Left renal pelvis (tissue), 4 donors: Measurements from ENCODE around the gene LOX. TPM values are rescaled to one million over a fixed set of nuclear protein-coding genes. Genes with fewer than 3 reads are reported as not detected.
A peak's percentile ranks its signal among the peaks of the same experiment; 100 is the strongest.
"Not testable (repeated sequence)": the region's sequence is repeated elsewhere in the genome, so short reads cannot be mapped to it uniquely, and the experiment has no call there.

Experiments used
- DNase-seq, 4 donors: peaks; one replicate each; pipeline ENCODE4 v3.0.0-alpha.2; 2013; ENCODE audit warnings: low read depth in 4 of 4, low spot score in 3 of 4
- polyA plus RNA-seq, 4 donors: library from polyadenylated mRNA; unstranded; fragments of 120-200 nt; gene quantifications; one replicate each; pipeline ENCODE4 v1.2.1, GENCODE V29; 2013; ENCODE audit not compliant: insufficient read length in 4 of 4

Gene LOX
- polyA plus RNA-seq, 4 donors, result 41.6 to 156 (median 49.0) TPM

DNA sequence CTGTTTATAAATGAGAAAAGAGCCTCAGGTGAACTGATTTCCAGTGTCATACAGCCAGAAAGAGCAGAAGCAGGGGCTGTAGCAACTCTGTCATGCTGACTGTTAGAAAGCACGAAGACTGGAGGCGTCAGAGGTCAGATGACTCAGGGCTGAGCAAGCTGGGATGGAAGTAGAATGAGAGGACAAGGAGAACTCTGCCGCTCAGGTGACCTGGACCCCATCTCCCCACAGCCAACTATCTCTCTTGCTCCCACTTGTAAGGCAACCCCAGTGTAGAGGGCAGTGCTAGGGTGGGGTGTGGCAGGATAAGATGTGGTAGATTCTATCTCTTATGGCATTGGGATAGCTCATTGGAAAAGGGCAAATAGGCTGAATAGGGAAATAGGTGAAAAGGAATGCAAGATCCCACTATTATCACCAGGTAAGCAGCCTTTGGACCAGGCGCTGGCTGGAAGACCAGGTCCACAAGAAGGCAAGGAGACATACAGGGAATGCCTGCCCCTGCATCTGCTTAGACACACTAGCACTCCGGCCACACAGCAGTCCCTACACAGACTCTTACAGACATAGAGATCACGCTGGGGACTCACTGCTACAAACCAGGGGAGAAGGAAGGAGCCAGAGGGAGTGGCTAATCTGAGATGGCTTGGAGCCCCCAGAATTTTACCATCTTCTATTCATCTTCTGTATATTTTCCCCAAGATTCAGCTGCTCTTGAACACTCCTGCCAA, 21.2 kb upstream of the LOX start:
- DNase-seq, result no peak

- no peak for DNase-seq
Observed at GRCh38 chr5:122097391-122097790, 19.3 kb upstream of the LOX start.

GRCh38 chr5:122095158-122095557, 17.1 kb upstream of the LOX start:
- no peak for DNase-seq

DNA sequence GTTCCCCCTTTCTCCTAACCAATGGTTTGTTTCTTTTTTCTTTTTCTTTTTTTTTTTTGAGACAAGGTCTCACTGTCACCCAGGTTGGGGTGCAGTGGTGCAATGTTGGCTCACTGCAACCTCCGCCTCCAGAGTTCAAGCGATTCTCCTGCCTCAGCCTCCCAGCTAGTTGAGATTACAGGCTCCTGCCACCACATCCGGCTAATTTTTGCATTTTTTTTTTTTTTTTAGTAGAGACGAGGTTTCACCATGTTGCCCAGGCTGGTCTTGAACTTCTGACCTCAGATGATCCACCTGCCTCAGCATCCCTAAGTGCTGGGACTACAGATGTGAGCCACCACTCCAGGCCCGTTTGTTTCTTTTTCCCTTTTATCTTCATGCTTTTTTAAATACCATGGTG, 16.2 kb upstream of the LOX start:
- not testable (repeated sequence) for DNase-seq

DNA sequence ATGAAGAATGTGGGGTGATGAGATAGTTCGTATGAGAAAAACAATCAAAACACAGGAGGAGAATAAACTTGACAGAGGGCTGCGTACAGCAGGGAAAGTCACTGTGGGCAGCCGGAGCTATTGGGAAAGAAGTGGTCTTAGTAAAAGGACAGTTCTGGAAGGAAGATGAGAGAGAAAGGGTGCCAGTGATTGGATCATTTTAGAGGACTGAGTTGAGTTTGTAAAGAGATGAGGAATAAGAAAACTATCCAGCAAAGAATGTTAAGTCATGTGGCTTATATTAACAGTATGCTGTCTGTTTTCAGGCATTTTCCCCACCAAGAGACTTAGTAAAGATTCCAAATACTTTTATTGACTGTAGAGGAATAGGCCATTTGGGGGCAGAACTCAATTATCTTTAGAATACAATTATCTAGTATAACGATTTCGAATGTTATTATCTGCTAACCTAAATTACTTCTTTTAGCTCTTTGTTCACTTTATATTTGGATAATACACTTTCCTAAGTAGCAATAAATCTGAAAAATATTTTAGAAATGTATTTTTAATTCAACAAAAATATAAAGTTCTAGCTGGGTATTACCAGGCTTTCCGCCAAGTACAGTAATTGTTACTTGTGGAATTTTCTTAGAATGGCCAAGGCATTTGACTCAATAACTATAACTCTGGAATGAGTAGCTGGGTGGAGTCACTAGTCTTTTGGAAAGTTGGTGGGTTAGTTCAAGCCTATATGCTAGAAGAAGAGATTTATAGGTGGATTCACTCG, 15.5 kb upstream of the LOX start:
- DNase-seq, result no peak

DNA sequence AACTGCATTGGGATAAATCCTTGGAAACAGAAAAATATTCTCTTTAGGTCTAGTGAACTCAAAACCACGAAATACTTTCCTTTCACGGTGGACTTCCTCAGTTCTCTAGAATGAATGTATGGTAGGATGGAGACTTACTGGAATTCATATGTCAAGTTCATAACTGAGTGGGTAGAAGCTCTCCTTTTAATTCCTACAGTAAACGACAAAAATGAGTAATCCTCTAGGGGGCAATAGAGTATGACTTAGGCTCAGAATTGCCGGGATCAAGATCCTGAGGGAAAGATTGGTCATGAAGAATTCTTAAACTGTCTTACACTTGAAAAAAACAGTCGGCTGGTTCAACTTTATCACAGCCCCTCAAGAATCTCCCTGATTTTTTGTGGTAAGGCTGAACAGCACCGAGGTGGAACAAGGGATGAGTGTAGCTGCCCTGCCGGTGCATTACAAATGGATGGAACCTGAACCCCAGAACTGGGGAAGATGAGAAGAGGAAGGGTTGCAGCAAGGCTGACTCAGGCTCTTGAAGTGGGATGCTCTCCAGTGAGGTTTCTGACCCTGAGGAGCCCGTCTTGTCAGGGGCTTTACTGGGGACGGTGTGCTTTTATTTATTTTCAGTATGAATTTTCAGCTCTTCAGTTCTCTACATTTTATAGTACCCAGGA, 14.0 kb upstream of the LOX start:
- DNase-seq, result no peak

GRCh38 chr5:122089096-122090013, 11.3 kb upstream of the LOX start:
- DNase-seq, result no peak

DNA sequence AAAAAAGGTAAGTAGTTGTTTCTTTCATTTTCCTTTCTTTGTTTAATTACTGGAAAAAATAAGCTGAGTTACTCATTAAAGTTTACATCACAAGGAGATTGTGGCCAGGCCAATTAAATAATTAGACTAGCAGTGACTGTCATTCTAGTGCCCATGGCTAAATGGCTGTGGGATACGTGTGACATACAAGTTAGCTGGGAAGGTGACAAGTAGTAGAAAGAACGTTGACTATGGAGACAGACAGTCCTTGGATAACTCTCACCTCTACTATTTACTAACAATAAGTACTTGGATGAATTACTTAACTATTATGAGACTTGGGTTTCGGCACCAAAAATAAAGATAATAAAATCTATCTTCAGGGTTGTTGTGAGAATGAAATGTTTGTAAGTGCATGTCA, 7.0 kb upstream of the LOX start:
- DNase-seq, result no peak

GRCh38 chr5:122083535-122083934, 5.5 kb upstream of the LOX start:
- no peak for DNase-seq

- no peak for DNase-seq
Observed at GRCh38 chr5:122081541-122081940, 3.5 kb upstream of the LOX start.

GRCh38 chr5:122077366-122078115, 518 bp downstream of the LOX start:
- no peak for DNase-seq

GRCh38 chr5:122076669-122077365, 1.2 kb downstream of the LOX start:
- peak in 3 of 4 donors; percentile 52 to 74 (median 66) for DNase-seq

DNA sequence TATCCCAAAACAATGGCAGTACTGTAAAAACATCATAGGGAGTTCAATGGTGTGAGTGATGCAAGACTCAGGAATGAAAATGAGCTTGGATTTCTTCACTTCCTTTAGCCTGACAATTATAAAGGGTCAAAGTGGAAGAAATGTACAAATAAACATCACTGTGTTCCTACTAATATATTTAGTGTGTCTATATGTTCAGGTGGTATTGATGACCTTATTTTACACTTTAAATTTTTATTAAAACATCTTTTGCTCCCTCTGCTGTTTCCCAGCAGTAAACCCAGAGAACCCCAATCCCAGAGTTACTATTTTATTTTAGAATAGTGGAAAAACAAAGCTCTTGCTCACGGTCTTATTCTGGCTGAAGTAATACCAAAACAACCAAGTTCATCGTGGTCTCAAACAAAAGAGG, 2.0 kb downstream of the LOX start:
- no peak for DNase-seq

DNA sequence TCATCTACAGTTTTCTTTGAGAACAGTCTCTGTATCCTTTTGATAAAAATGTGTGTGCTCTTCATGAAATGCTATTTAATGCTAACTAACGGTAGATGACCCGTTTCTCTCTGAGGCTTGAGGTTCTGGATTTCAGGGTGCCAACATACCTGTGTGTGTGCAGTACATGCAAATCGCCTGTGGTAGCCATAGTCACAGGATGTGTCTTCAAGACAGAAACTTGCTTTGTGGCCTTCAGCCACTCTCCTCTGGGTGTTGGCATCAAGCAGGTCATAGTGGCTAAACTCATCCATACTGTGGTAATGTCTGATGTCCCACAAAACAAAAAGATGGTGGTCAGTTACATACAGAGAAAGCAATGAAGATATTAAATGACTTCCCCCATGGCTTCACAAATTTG, 4.2 kb downstream of the LOX start:
- no peak for DNase-seq

- no peak for DNase-seq
Observed at GRCh38 chr5:122073018-122073417, 5.0 kb downstream of the LOX start.

DNA sequence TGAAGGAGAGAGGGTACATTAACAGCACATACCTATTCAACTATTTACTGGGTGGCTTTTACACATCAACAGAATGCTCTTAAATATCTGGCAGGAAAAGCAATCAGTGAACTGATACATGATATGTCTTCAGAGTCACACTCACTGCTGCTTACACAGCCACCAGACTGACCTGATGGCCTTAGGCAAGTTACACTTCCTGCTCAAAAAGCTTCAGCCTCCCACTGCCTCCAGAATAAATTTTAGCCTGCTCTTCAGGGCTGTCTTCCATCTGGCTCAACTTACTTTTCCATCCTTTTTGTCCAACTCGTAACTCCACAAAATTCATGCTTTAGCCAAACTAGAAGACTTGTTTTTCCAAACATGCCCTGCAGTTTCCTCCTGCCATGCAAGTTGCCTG, 10.7 kb downstream of the LOX start:
- DNase-seq, result peak in 1 of 4 donors; percentile 30

DNA sequence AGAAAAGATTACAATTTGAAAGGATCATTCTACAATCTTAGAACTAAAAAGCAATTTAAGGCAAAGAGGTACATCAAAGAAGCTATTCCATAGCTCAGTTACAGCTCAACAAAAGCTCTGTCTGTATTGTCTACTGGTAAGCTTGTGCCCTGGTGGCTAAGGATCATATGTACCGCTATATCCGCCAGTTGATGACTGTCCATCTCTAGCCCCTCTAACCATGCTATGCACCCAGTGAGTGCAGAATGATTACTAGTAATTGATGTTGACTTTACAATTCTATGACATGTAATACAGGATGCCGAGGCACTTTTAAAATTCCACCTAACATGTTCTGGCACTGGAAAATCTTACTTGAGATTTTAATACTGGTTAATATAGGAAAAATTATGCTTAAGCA, 13.1 kb downstream of the LOX start:
- no peak for DNase-seq

DNA sequence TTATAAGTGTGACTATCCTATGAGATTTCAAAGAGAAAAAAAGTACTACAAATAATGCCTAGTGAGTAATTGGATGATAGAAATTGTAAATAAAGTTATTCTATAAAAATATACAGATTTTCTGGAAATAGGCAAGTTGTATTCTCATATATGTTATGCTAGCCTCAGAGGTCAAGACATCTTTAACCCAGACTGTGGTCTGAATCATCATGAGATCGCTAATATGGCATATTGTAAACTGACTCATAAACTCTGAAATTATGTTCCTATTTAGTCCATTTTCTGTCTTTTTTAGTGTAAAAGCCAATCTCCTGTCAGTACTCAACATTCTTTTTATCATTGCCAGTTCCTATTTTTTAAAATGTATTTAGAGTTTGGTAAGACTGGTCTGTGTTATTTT, 14.2 kb downstream of the LOX start:
- no peak for DNase-seq

DNA sequence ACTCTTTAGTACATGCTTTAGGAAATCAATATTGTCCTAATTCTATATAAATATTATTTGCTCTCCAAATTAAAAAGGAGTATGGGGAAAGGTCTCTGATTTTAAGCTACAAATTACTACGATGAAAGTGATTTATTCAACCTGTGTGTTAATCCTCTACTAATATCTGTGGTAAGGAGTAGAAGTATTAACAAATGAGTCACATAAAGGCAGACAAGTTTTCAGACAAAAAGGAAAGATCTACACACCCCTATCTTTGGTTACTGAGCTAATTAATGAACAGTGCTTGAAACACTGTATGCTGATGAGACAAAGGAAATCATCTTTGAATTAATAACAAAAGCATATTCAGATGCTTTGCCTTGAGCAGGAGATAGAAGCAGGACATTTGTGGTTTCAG, 15.9 kb downstream of the LOX start:
- DNase-seq, result no peak
